Smooth muscle cell (in vitro differentiated cells): ENCODE data around the gene RNU1-4. TPM values are rescaled to one million over a fixed set of nuclear protein-coding genes. Genes with fewer than 3 reads are reported as not detected.
"Not testable (repeated sequence)": the region's sequence is repeated elsewhere in the genome, so short reads cannot be mapped to it uniquely, and the experiment has no call there.

Experiments used
- DNase-seq: peaks from one replicate; lab custom pipeline; 2025; ENCODE audit not compliant: unreplicated experiment; lab: John Stamatoyannopoulos, UW
- H2AFZ ChIP-seq: fragments of 200-600 bp; sonication (generic); 2 replicates; pipeline ENCODE4 v1.6.0; 2016; ENCODE audit warnings: antibody characterized with exemption, low read depth, mild to moderate bottlenecking
- H3F3A ChIP-seq: fragments of 200-600 bp; sonication (generic); 2 replicates; pipeline ENCODE4 v1.6.0; 2017; ENCODE audit warnings: antibody characterized with exemption, low read depth
- H3K27ac ChIP-seq: fragments of 200-600 bp; sonication (generic); 2 replicates; pipeline ENCODE4 v1.5.1; 2016; ENCODE audit warnings: low read depth, mild to moderate bottlenecking
- H3K27me3 ChIP-seq: fragments of 200-600 bp; sonication (generic); 2 replicates; pipeline ENCODE4 v1.6.1; 2016; ENCODE audit warnings: low read depth, mild to moderate bottlenecking
- H3K36me3 ChIP-seq: fragments of 200-600 bp; sonication (generic); 2 replicates; pipeline ENCODE4 v1.5.1; 2016; ENCODE audit warnings: low read depth
- H3K4me1 ChIP-seq: fragments of 200-600 bp; sonication (generic); 2 replicates; pipeline ENCODE4 v1.5.1; 2016; ENCODE audit warnings: low read depth
- H3K4me2 ChIP-seq: fragments of 200-600 bp; sonication (generic); 2 replicates; pipeline ENCODE4 v1.6.0; 2016; ENCODE audit warnings: mild to moderate bottlenecking
- H3K4me3 ChIP-seq: fragments of 200-600 bp; sonication (generic); 2 replicates; pipeline ENCODE4 v1.5.1; 2016; ENCODE audit warnings: mild to moderate bottlenecking
- H3K79me2 ChIP-seq: fragments of 200-600 bp; sonication (generic); 2 replicates; pipeline ENCODE4 v1.6.0; 2016; ENCODE audit warnings: low read depth, mild to moderate bottlenecking
- H3K9ac ChIP-seq: fragments of 200-600 bp; sonication (generic); 2 replicates; pipeline ENCODE4 v1.6.0; 2016; ENCODE audit warnings: low read depth
- H3K9me3 ChIP-seq: fragments of 200-600 bp; sonication (generic); replicated peaks from 2 replicates; pipeline ENCODE4 v1.5.1; 2016; ENCODE audit warnings: low read depth
- H4K20me1 ChIP-seq: fragments of 200-600 bp; sonication (generic); 2 replicates; pipeline ENCODE4 v1.6.0; 2016; ENCODE audit warnings: low read depth
- WGBS: methylation state at CpG from one replicate; pipeline ENCODE4 v1.1.7; 2016; ENCODE audit warnings: low lambda C conversion rate; 5-methylcytosine and 5-hydroxymethylcytosine counted together
- polyA plus RNA-seq: library from polyadenylated mRNA; unstranded; fragments of >200 nt; fragmentation: Nextera tagmentation; extraction: Ambion mirVana; gene quantifications from 2 replicates; pipeline ENCODE4 v1.2.1, GENCODE V29; 2016
- total RNA-seq: library from RNA; depleted of rRNA; stranded (reverse); fragments of >200 nt; gene quantifications from 2 replicates; pipeline ENCODE4 v1.2.3, GENCODE V29; 2014

RNU1-4 gene
- total RNA-seq (under 0.01 TPM in 2 replicates), polyA plus RNA-seq (4.2 and 6.4 TPM in 2 replicates)

- H3K27me3 ChIP-seq, DNase-seq, H3K27ac ChIP-seq, H3K4me3 ChIP-seq, H3K9me3 ChIP-seq, H3K36me3 ChIP-seq, H3K79me2 ChIP-seq, H3F3A ChIP-seq, H3K9ac ChIP-seq, H3K4me1 ChIP-seq, H2AFZ ChIP-seq, H3K4me2 ChIP-seq, H4K20me1 ChIP-seq: not testable (repeated sequence)
- WGBS = no CpG with 5 or more reads among the region's 46 CpGs
Measured at GRCh38 chr1:16740047-16740964, at the start of gene RNU1-4. TSS of gene RNU1-4 (plus strand) at chr1:16740516.

DNA sequence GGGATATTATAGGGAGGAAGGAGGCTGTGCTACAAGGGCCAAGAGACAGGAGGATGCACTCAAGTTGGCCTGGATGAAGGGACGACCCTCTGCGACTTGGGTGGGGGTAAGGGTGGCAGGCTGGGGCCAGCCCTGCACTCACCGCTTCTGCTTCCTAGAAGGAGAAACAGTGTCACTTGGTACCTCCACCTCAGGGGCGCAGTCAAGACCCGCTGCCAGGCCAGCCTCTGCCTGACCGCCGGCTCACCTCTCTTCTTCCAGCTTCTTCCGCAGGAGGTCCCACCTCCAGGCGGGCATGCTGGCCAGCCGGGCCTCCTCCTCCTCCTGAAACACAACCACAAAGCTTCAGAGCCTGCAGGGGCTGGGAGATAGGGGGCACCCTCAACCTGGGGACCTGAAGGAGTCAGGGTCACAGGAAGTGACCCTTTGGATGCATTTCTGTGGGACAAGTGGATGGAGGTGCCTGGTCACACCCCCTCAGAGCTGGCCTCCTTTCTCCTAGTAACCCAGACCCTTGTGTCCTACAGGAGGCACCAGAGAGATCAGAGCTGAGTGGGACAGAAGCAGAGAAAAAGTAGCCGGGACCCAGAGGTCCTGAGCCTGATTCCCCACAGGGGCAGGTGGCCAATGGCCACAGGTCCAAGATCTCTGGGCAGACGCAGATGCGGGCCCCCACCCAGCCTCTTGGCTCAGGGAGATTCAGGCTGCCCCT is 49.2 kb upstream of the RNU1-4 start:
- not testable (repeated sequence) for H3K4me1 ChIP-seq, H3K27ac ChIP-seq, H3K79me2 ChIP-seq, H4K20me1 ChIP-seq, H2AFZ ChIP-seq, H3F3A ChIP-seq, H3K4me2 ChIP-seq, H3K27me3 ChIP-seq, H3K9me3 ChIP-seq, DNase-seq, H3K36me3 ChIP-seq, H3K4me3 ChIP-seq, H3K9ac ChIP-seq
- WGBS = no CpG with 5 or more reads among the region's 13 CpGs

DNA sequence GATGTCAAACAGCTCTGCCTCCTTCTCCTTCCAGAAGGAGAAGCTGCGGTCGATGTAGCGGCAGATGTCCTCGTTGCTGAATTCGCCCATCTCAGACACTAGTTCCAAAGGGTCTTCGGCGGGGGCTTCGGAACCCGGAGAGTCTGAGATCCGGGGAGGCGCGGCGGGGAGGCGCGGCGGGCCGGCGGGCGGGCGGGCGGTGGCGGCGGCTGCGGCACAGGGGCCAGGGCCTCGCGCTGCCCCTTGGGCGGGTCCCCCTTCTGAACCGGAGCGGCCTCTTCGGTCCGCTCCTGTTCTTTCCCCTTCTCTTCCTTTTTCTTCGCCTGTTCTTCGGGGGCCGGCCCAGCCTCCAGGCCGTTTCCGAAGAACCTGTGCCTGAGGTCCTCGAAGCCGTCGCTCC is 48.0 kb upstream of the RNU1-4 start:
- not testable (repeated sequence) for H3K4me3 ChIP-seq, H2AFZ ChIP-seq, H3K9me3 ChIP-seq, H3K4me2 ChIP-seq, H4K20me1 ChIP-seq, H3K79me2 ChIP-seq, H3K27ac ChIP-seq, H3K4me1 ChIP-seq, H3K36me3 ChIP-seq, H3K9ac ChIP-seq, DNase-seq, H3F3A ChIP-seq, H3K27me3 ChIP-seq
- no CpG with 5 or more reads among the region's 39 CpGs for WGBS

DNA sequence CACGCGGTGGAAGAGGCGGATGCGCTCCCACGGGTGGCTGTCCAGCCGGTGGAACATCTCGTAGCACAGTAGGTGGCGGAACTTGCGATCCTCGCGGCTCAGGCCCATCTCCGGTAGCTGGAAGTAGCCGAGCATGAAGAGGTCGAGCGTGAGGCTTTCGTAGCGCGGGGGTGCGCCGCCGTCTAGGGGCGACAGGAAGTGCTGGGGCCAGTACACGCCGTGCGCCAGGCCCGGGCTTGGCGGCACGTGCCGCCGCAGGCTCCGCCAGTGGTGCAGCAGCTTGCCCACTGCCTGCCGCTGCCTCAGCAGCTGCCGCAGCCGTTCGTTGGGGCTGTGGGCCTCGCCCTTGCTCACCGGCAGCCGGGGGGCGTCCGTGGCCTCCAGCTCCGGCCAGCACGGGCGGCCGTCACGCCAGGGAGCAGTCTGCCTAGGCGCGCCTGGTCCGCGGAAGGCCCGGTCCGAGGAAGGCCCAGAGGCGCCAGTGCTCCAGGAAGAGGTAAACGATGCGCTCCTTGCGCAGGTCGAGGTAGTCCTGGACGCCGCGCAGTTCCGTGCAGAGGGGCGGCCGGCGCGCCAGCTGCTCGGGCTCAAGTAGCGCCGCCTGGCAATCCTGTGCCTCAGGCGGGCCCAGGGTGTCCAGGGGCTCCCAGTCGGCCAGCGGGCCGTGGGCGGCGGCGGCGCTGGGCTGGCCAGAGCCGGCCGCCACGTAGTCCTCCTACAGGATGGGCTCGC is 47.4 kb upstream of the RNU1-4 start:
- not testable (repeated sequence) for H3K27me3 ChIP-seq, H4K20me1 ChIP-seq, H3K79me2 ChIP-seq, H3K4me2 ChIP-seq, H3K9me3 ChIP-seq, H3F3A ChIP-seq, H3K36me3 ChIP-seq, H3K4me3 ChIP-seq, H2AFZ ChIP-seq, H3K9ac ChIP-seq, H3K4me1 ChIP-seq, H3K27ac ChIP-seq, DNase-seq
- WGBS = 42% methylated on average over 18 of the region's 79 CpGs

DNA sequence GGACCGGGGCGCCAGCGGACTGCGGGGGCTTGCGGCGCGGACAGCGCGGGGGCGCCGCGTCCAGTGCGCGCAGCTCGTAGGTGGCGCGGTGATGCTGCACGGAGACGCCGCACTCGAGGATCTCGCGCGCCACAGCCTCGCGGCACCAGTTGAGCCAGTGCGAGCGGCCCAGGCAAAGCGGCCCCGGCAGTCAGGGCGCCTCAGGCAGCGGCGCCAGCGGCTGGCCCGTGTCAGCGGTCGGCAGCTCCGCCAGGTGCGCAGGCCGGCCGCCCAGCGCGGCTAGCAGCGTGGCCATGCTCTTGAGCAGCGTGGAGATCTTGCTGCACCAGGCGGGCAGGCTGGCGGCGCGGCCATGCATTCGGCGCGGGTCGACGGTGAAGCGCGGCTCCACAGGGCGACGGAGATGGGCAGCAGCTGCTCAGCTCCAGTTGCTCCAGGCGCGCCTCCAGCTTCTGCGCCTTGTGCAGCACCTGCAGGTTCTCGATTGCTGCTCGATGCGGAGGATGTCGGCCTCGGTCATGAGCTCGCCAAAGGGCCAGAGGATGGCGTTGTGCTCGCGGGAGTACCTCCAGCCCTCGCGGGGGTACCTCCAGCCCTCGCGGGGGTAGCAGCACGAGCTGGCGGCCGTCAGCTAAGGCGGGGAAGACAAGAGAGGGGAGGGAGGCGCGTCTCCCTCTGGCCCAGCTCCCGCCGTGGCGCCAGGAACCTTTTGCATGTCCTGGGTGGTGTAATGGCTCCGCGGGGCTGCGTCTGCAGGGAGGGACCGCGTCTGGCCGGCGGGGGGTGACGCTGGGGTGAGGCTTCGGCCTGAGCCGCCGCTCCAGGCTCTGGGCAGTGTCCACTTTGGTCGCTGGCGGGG is 46.6 kb upstream of the RNU1-4 start:
- not testable (repeated sequence) for H3K79me2 ChIP-seq, H3K36me3 ChIP-seq, H4K20me1 ChIP-seq, H3K27ac ChIP-seq, H3F3A ChIP-seq, H3K9me3 ChIP-seq, H2AFZ ChIP-seq, H3K4me1 ChIP-seq, H3K4me3 ChIP-seq, DNase-seq, H3K27me3 ChIP-seq, H3K4me2 ChIP-seq, H3K9ac ChIP-seq
- 2% methylated on average over 25 of the region's 96 CpGs for WGBS

GRCh38 chr1:16694308-16694702 is 46.0 kb upstream of the RNU1-4 start:
- not testable (repeated sequence) for H3K4me2 ChIP-seq, H3K27me3 ChIP-seq, H3K27ac ChIP-seq, H3K9me3 ChIP-seq, H4K20me1 ChIP-seq, H3K79me2 ChIP-seq, H3K9ac ChIP-seq, H3K4me1 ChIP-seq, H3K4me3 ChIP-seq, H3K36me3 ChIP-seq, H2AFZ ChIP-seq, DNase-seq, H3F3A ChIP-seq
- no CpG with 5 or more reads among the region's 16 CpGs for WGBS

DNA sequence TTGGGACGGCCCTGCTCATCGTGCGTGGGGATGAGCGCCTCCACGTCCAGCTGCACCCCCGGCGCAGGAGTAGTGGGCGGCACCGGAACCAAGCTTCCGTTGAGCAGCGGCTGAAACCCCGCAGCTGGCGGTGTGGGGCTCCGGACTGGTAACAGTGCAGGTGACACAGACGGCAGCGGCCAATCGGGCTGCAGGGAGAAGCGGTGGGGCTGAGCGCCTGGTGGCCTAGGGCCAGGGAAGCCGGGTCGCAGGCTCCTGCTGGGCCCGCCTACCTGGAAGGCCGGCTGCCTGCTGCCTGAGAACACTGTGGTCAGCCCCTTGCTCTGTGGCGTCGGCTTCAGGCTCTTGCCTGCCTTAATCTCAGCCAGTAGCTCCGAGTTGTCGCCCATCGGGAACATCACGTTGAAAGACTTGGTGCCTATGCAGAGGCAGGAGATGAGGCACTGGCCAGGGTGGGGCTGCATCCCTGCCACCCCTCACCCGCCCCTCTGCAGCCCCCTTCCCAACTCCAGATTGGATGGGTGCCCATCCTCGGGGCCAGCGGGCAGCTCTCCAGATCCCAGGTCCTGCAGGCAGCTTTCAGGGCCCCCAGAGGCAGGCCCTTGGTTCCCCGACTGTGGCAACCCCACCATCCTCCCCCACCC is 43.7 kb upstream of the RNU1-4 start:
- not testable (repeated sequence) for H3K4me3 ChIP-seq, H3K4me1 ChIP-seq, H3K79me2 ChIP-seq, H2AFZ ChIP-seq, H3K9me3 ChIP-seq, H3K27me3 ChIP-seq, H4K20me1 ChIP-seq, H3K36me3 ChIP-seq, DNase-seq, H3K9ac ChIP-seq, H3K27ac ChIP-seq, H3F3A ChIP-seq, H3K4me2 ChIP-seq
- 65% methylated on average over 24 of the region's 33 CpGs for WGBS
